Loucy (cell line): Measurements from ENCODE around the gene SH3RF3.

ENCODE experiments used
- H2AFZ ChIP-seq: fragments of 200-600 bp; sonication (generic); 2 replicates; pipeline ENCODE4 v1.6.0; 2016; ENCODE audit warnings: antibody characterized with exemption, mild to moderate bottlenecking, low read length, moderate library complexity
- H3F3A ChIP-seq: fragments of 200-600 bp; 2 replicates; pipeline ENCODE4 v1.6.0; 2016; ENCODE audit warnings: antibody characterized with exemption, low read depth, mild to moderate bottlenecking
- H3K27me3 ChIP-seq: fragments of 200-600 bp; sonication (generic); 2 replicates; pipeline ENCODE4 v1.6.1; 2014; ENCODE audit warnings: low read length, mild to moderate bottlenecking; ENCODE audit not compliant: insufficient read depth, poor library complexity, severe bottlenecking
- H3K36me3 ChIP-seq: fragments of 200-600 bp; sonication (generic); 2 replicates; pipeline ENCODE4 v1.6.1; 2016; ENCODE audit warnings: low read length; ENCODE audit not compliant: insufficient read depth
- H3K4me1 ChIP-seq: fragments of 200-600 bp; sonication (generic); 2 replicates; pipeline ENCODE4 v1.5.1; 2014; ENCODE audit warnings: low read length, mild to moderate bottlenecking; ENCODE audit not compliant: insufficient read depth, poor library complexity, severe bottlenecking
- H3K4me2 ChIP-seq: fragments of 200-600 bp; sonication (generic); 2 replicates; pipeline ENCODE4 v1.6.0; 2014; ENCODE audit warnings: antibody characterized with exemption, low read length, low read depth, mild to moderate bottlenecking; ENCODE audit not compliant: poor library complexity, severe bottlenecking
- H3K4me3 ChIP-seq: fragments of 200-600 bp; sonication (generic); 2 replicates; pipeline ENCODE4 v1.5.1; 2014; ENCODE audit warnings: low read length, mild to moderate bottlenecking, mixed read lengths; ENCODE audit not compliant: poor library complexity, severe bottlenecking
- H3K79me2 ChIP-seq: fragments of 200-600 bp; sonication (generic); 2 replicates; pipeline ENCODE4 v1.6.1; 2014; ENCODE audit warnings: low read length; ENCODE audit not compliant: insufficient read depth
- H3K9ac ChIP-seq: fragments of 200-600 bp; sonication (generic); 2 replicates; pipeline ENCODE4 v1.6.0; 2014; ENCODE audit warnings: mild to moderate bottlenecking, low read depth, low read length, moderate library complexity; ENCODE audit not compliant: poor library complexity, severe bottlenecking
- H3K9me2 ChIP-seq: fragments of 200-600 bp; sonication (generic); replicated peaks from 2 replicates; pipeline ENCODE4 v1.6.1; 2016; ENCODE audit warnings: low read depth, low read length, mixed read lengths
- H3K9me3 ChIP-seq: fragments of 200-600 bp; sonication (generic); 2 replicates; pipeline ENCODE4 v1.6.1; 2014; ENCODE audit warnings: mild to moderate bottlenecking, antibody characterized with exemption, low read length, low read depth; ENCODE audit not compliant: insufficient read depth
- H4K20me1 ChIP-seq: fragments of 200-600 bp; sonication (generic); 2 replicates; pipeline ENCODE4 v1.6.0; 2014; ENCODE audit warnings: antibody characterized with exemption, low read length, mild to moderate bottlenecking; ENCODE audit not compliant: insufficient read depth, poor library complexity, severe bottlenecking
- CTCF ChIP-seq: fragments of 200-600 bp; sonication (generic); conservative IDR thresholded peaks from 2 replicates; pipeline ENCODE4 v1.5.1; 2014; ENCODE audit warnings: mild to moderate bottlenecking, antibody characterized with exemption, low read length
- EZH2phosphoT487 ChIP-seq: fragments of 200-600 bp; IDR thresholded peaks from 2 replicates; pipeline ENCODE4 v1.6.1; 2018; ENCODE audit warnings: antibody characterized with exemption, mild to moderate bottlenecking, moderate library complexity, borderline replicate concordance

SH3RF3 gene

GRCh38 chr2:109246176-109246575 lies 117.2 kb downstream of the SH3RF3 start:
- Histone ChIP-seq H3F3A (no peaks in the 10 kb centered on the region), H4K20me1 (no peaks in the 10 kb centered on the region), H3K36me3 (no peaks in the 10 kb centered on the region), H3K9me3 (no peaks in the 10 kb centered on the region), H3K4me3 (no peak overlapping the region), H3K4me1 (peaks cover 70% of the 10 kb centered on the region), H3K9me2 (no peaks in the 10 kb centered on the region), H3K27me3 (no peaks in the 10 kb centered on the region), H2AFZ (no peak overlapping the region), H3K4me2 (no peak overlapping the region), H3K9ac (no peak overlapping the region), H3K79me2 (peaks cover 56% of the 10 kb centered on the region)
- no peak for TF ChIP-seq CTCF
- no peak for TF ChIP-seq EZH2phosphoT487

GRCh38 chr2:109246616-109247015 lies 117.6 kb downstream of the SH3RF3 start:
- TF ChIP-seq EZH2phosphoT487 (no peak), CTCF (no peak)
- Histone ChIP-seq H3K9me3 (no peaks in the 10 kb centered on the region), H3K4me1 (peaks cover 66% of the 10 kb centered on the region), H4K20me1 (no peaks in the 10 kb centered on the region), H2AFZ (no peak overlapping the region), H3K4me2 (no peak overlapping the region), H3K9ac (no peak overlapping the region), H3K4me3 (no peak overlapping the region), H3K27me3 (no peaks in the 10 kb centered on the region), H3F3A (no peaks in the 10 kb centered on the region), H3K36me3 (no peaks in the 10 kb centered on the region), H3K9me2 (no peaks in the 10 kb centered on the region), H3K79me2 (peaks cover 51% of the 10 kb centered on the region)

- Histone ChIP-seq H3F3A (no peaks in the 10 kb centered on the region), H3K9ac (no peak overlapping the region), H3K4me2 (no peak overlapping the region), H3K9me2 (no peaks in the 10 kb centered on the region), H2AFZ (no peak overlapping the region), H3K79me2 (peaks cover 44% of the 10 kb centered on the region), H3K4me3 (no peak overlapping the region), H3K4me1 (peaks cover 59% of the 10 kb centered on the region), H3K36me3 (no peaks in the 10 kb centered on the region), H4K20me1 (no peaks in the 10 kb centered on the region), H3K27me3 (no peaks in the 10 kb centered on the region), H3K9me3 (no peaks in the 10 kb centered on the region)
- TF ChIP-seq EZH2phosphoT487, result no peak
These were observed 118.3 kb downstream of the SH3RF3 start for GRCh38 chr2:109247340-109247739.

GRCh38 chr2:109247812-109248211 lies 118.8 kb downstream of the SH3RF3 start:
- TF ChIP-seq EZH2phosphoT487, result no peak
- no peak for TF ChIP-seq CTCF
- no peaks in the 10 kb centered on the region for H3K9me3 ChIP-seq
- no peak overlapping the region for H2AFZ ChIP-seq
- H3K27me3 ChIP-seq, result no peaks in the 10 kb centered on the region
- no peak overlapping the region for H3K9ac ChIP-seq
- peaks cover 55% of the 10 kb centered on the region for H3K4me1 ChIP-seq
- H3F3A ChIP-seq, result no peaks in the 10 kb centered on the region
- no peaks in the 10 kb centered on the region for H3K9me2 ChIP-seq
- no peak overlapping the region for H3K4me2 ChIP-seq
- H3K36me3 ChIP-seq, result no peaks in the 10 kb centered on the region
- no peaks in the 10 kb centered on the region for H4K20me1 ChIP-seq
- H3K79me2 ChIP-seq, result peaks cover 39% of the 10 kb centered on the region
- no peak overlapping the region for H3K4me3 ChIP-seq
